CD4-positive, alpha-beta T cell treated with Interleukin-12 subunit alpha and Interleukin-12 subunit beta, for 1 hour (primary cell): ENCODE data around the gene GNL1.
"Not testable (repeated sequence)": the region's sequence is repeated elsewhere in the genome, so short reads cannot be mapped to it uniquely, and the experiment has no call there.

Experiments
- DNase-seq: peaks from one replicate; pipeline ENCODE4 v3.0.0-alpha.2; 2020

The GNL1 gene

GRCh38 chr6:30529349-30529875 lies 26.9 kb downstream of the GNL1 start:
- DNase-seq = not testable (repeated sequence)

GRCh38 chr6:30526444-30526843 lies 29.8 kb downstream of the GNL1 start:
- not testable (repeated sequence) for DNase-seq

- not testable (repeated sequence) for DNase-seq
These were observed 34.3 kb downstream of the GNL1 start for GRCh38 chr6:30521952-30522351.

GRCh38 chr6:30521082-30521481 lies 35.2 kb downstream of the GNL1 start:
- not testable (repeated sequence) for DNase-seq

- no peak for DNase-seq
These were observed 35.8 kb downstream of the GNL1 start for GRCh38 chr6:30520522-30520921.

GRCh38 chr6:30518505-30519145 lies 37.7 kb downstream of the GNL1 start:
- DNase-seq = peak; percentile 31

GRCh38 chr6:30517767-30518504 lies 38.4 kb downstream of the GNL1 start:
- DNase-seq = not testable (repeated sequence)

- DNase-seq = not testable (repeated sequence)
These were observed 39.6 kb downstream of the GNL1 start for GRCh38 chr6:30516754-30517076.

GRCh38 chr6:30515944-30516753 lies 40.1 kb downstream of the GNL1 start:
- DNase-seq = peak; percentile 93

- no peak for DNase-seq
These were observed 41.2 kb downstream of the GNL1 start for GRCh38 chr6:30515106-30515505.

GRCh38 chr6:30513451-30513850 lies 42.8 kb downstream of the GNL1 start:
- no peak for DNase-seq

GRCh38 chr6:30511169-30511546 lies 45.1 kb downstream of the GNL1 start:
- DNase-seq = no peak

GRCh38 chr6:30510419-30511168 lies 45.7 kb downstream of the GNL1 start:
- DNase-seq = no peak

GRCh38 chr6:30508890-30509736 lies 47.2 kb downstream of the GNL1 start:
- peak; percentile 75 for DNase-seq

GRCh38 chr6:30507849-30508827 lies 48.2 kb downstream of the GNL1 start:
- DNase-seq = no peak

- no peak for DNase-seq
These were observed 55.6 kb downstream of the GNL1 start for GRCh38 chr6:30500421-30501355.

- DNase-seq = not testable (repeated sequence)
These were observed 57.6 kb downstream of the GNL1 start for GRCh38 chr6:30498705-30499104.

GRCh38 chr6:30497714-30498113 lies 58.6 kb downstream of the GNL1 start:
- no peak for DNase-seq

- not testable (repeated sequence) for DNase-seq
These were observed 59.1 kb downstream of the GNL1 start for GRCh38 chr6:30497261-30497599.
